Measurements from ENCODE around the gene RPTOR. TPM values are rescaled to one million over a fixed set of nuclear protein-coding genes. Genes with fewer than 3 reads are reported as not detected.

Gene RPTOR
- total RNA-seq, 1 donor from 2014 or later = 32.3 TPM

GRCh38 chr17:81000631-81001357 lies 456.2 kb downstream of the RPTOR start:
- DNase-seq (ENCODE audit: low spot score) = no peak
- intact Hi-C loops (cut with DNase I) = no loop called here

GRCh38 chr17:81002013-81002384 lies 457.4 kb downstream of the RPTOR start:
- intact Hi-C loops (cut with DNase I) = no loop called here
- no peak for DNase-seq (ENCODE audit: low spot score)

- intact Hi-C loops (cut with DNase I) = no loop called here
- DNase-seq (ENCODE audit: low spot score) = no peak
These were observed 458.0 kb downstream of the RPTOR start for GRCh38 chr17:81002409-81003361.

GRCh38 chr17:81003711-81004475 lies 459.3 kb downstream of the RPTOR start:
- no peak for DNase-seq (ENCODE audit: low spot score)
- intact Hi-C loops (cut with DNase I) = no loop called here

- no peak for DNase-seq (ENCODE audit: low spot score)
- intact Hi-C loops (cut with DNase I) = no loop called here
These were observed 462.3 kb downstream of the RPTOR start for GRCh38 chr17:81006891-81007290.

- DNase-seq (ENCODE audit: low spot score) = no peak
- intact Hi-C loops (cut with DNase I) = no loop called here
These were observed 463.5 kb downstream of the RPTOR start for GRCh38 chr17:81008140-81008539.

GRCh38 chr17:81009136-81009535 lies 464.5 kb downstream of the RPTOR start:
- intact Hi-C loops (cut with DNase I) = no loop called here

GRCh38 chr17:81010935-81011334 lies 466.3 kb downstream of the RPTOR start:
- DNase-seq (ENCODE audit: low spot score) = no peak
- intact Hi-C loops (cut with DNase I) = no loop called here

More at GRCh38 chr17:81009136-81009535, 464.5 kb downstream of the RPTOR start:
- no peak for DNase-seq (ENCODE audit: low spot score)

- intact Hi-C loops (cut with DNase I) = no loop called here
- no peak for DNase-seq (ENCODE audit: low spot score)
These were observed 467.3 kb downstream of the RPTOR start for GRCh38 chr17:81011951-81012350.

GRCh38 chr17:81012574-81013447 lies 468.2 kb downstream of the RPTOR start:
- no peak for DNase-seq (ENCODE audit: low spot score)
- intact Hi-C loops (cut with DNase I) = no loop called here

GRCh38 chr17:81013642-81014041 lies 469.0 kb downstream of the RPTOR start:
- DNase-seq (ENCODE audit: low spot score) = no peak
- intact Hi-C loops (cut with DNase I) = no loop called here

GRCh38 chr17:81015136-81015535 lies 470.5 kb downstream of the RPTOR start:
- intact Hi-C loops (cut with DNase I) = no loop called here
- DNase-seq (ENCODE audit: low spot score) = no peak

Other genes with a start within 250 kb of the RPTOR start
- 12.8 TPM for gene ENDOV, start 129.7 kb upstream of the RPTOR start, total RNA-seq
- gene NPTX1, start 68.2 kb upstream of the RPTOR start, total RNA-seq = 0.62 TPM

Measured in cardiac septum (tissue), 1 donor.